ENCODE results near the gene DDX10. TPM values are rescaled to one million over a fixed set of nuclear protein-coding genes. Genes with fewer than 3 reads are reported as not detected.

Gene DDX10
- total RNA-seq, 4 donors from 2014 or later: 5.5 to 25.0 (median 17.5) TPM

- 95 to 98% methylated on average over 7 of the region's 7 CpGs for WGBS, 2 donors
- Histone ChIP-seq H3K27me3 (no peaks in the 10 kb centered on the region), H3K36me3 (peaks cover 0 to 20% (median 0%) of the 10 kb centered on the region in 3 donors), H3K27ac (no peak overlapping the region), H3K4me3 (no peak overlapping the region), H3K9me3 (no peaks in the 10 kb centered on the region), H3K4me1 (peaks cover 8 to 50% (median 23%) of the 10 kb centered on the region in 3 donors)
- intact Hi-C loops (cut with DNase I): no loop called here
- DNase-seq: no peak
- TF ChIP-seq CTCF (IDR thresholded peaks at IDR 0.05): no peak
- TF ChIP-seq POLR2A (IDR thresholded peaks at IDR 0.05): no peak
These were observed 4.8 kb downstream of the DDX10 start for GRCh38 chr11:108669711-108670110.

- DNase-seq: no peak
- intact Hi-C loops (cut with DNase I): no loop called here
- Histone ChIP-seq H3K27ac (no peak overlapping the region), H3K4me1 (peaks cover 8 to 48% (median 23%) of the 10 kb centered on the region in 3 donors), H3K36me3 (peaks cover 0 to 28% (median 0%) of the 10 kb centered on the region in 3 donors), H3K9me3 (no peaks in the 10 kb centered on the region), H3K27me3 (no peaks in the 10 kb centered on the region), H3K4me3 (no peak overlapping the region)
- TF ChIP-seq POLR2A (IDR thresholded peaks at IDR 0.05): no peak
- TF ChIP-seq CTCF (IDR thresholded peaks at IDR 0.05): no peak
- 85 to 88% methylated on average over 4 of the region's 4 CpGs for WGBS, 2 donors
These were observed 5.6 kb downstream of the DDX10 start for GRCh38 chr11:108670451-108670850.

DNA sequence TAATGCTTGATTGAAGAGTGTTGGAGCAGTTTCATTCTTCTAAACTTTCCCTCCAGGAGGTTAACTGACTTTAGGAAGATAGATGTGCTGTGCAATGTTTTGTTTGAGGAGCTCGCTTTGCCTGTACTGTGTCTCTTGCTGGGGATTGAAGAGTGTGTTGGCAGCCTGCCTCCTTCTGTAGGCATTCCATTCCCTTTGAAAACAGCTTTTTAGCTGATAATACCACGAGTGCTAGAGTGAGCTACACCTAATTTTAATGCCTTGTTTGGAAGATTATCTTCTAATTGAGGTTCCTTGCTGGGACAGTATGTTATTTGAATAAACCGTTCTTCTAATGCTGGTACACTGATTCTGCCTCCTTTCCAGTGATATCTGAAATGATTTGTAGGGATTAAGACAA lies 7.2 kb downstream of the DDX10 start:
- WGBS, 2 donors: 24 to 29% methylated on average over 3 of the region's 3 CpGs
- H3K4me3 ChIP-seq: no peak overlapping the region
- H3K9me3 ChIP-seq: no peaks in the 10 kb centered on the region
- no peak for DNase-seq
- TF ChIP-seq POLR2A (IDR thresholded peaks at IDR 0.05): no peak
- no peak for TF ChIP-seq CTCF (IDR thresholded peaks at IDR 0.05)
- no peaks in the 10 kb centered on the region for H3K27me3 ChIP-seq
- H3K36me3 ChIP-seq: peaks cover 0 to 44% (median 0%) of the 10 kb centered on the region in 3 donors
- H3K4me1 ChIP-seq: peaks cover 0 to 31% (median 9%) of the 10 kb centered on the region in 3 donors
- H3K27ac ChIP-seq: no peak overlapping the region
- intact Hi-C loops (cut with DNase I): no loop called here

DNA sequence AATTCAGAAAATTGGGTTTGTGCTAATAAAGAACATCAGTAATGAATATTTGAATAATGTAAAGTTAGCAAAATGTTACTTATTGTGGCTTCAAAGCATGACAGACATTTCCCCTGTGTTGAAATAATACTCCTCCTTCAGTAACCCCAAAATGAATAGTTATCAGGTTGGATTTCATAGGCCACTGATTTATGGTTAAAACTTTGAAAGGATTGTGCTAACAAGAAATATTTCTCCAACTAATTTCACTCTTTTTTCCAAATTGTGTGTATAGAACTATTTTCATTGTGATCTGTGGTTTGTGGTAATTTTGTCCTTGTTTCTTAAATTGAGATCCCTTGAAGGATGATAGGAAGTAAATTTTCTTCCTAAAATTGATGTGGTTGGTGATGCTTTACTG lies 7.9 kb downstream of the DDX10 start:
- TF ChIP-seq POLR2A (IDR thresholded peaks at IDR 0.05) (no peak), CTCF (IDR thresholded peaks at IDR 0.05) (no peak)
- Histone ChIP-seq H3K36me3 (peaks cover 0 to 51% (median 0%) of the 10 kb centered on the region in 3 donors), H3K27me3 (no peaks in the 10 kb centered on the region), H3K4me3 (no peak overlapping the region), H3K27ac (no peak overlapping the region), H3K9me3 (no peaks in the 10 kb centered on the region), H3K4me1 (peaks cover 0 to 25% (median 9%) of the 10 kb centered on the region in 3 donors)
- intact Hi-C loops (cut with DNase I): no loop called here
- DNase-seq: no peak

DNA sequence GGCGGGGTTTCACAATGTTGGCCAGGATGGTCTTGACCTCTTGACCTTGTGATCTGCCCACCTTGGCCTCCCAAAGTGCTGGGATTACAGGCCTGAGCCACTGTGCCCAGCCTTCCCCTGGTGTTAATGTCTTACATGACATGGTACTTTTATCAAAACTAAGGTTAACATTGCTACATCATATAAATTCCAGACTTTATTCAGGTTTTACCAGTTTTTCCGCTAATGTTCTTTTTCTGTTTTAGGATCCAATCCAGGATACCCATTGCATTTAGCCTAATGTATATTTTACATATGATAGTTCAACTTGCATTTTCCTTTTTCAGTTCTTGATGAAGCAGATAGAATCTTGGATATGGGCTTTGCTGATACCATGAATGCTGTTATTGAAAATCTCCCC lies 14.2 kb downstream of the DDX10 start:
- intact Hi-C loops (cut with DNase I): no loop called here
- no peaks in the 10 kb centered on the region for H3K27me3 ChIP-seq
- TF ChIP-seq POLR2A (IDR thresholded peaks at IDR 0.05) (no peak), CTCF (IDR thresholded peaks at IDR 0.05) (no peak)
- no peak overlapping the region for H3K4me3 ChIP-seq
- H3K9me3 ChIP-seq: no peaks in the 10 kb centered on the region
- H3K36me3 ChIP-seq: peaks cover 0 to 85% (median 0%) of the 10 kb centered on the region in 3 donors
- H3K4me1 ChIP-seq: no peaks in the 10 kb centered on the region
- no peak overlapping the region for H3K27ac ChIP-seq
- no peak for DNase-seq
- 84 to 97% methylated on average over 2 of the region's 2 CpGs for WGBS, 2 donors

All from esophagus squamous epithelium (tissue), 5 donors.